A549 (cell line): Measurements from ENCODE around the gene DPM3. TPM values are rescaled to one million over a fixed set of nuclear protein-coding genes. Genes with fewer than 3 reads are reported as not detected.

ENCODE experiments used
- ATAC-seq, 2 experiments: fragments of 200-7000 bp in 1 of 2; fragments of >200 bp in 1 of 2; cut with Nextera tagmentation in 1 of 2; cut with Tn5 transposase in 1 of 2; 3 replicates each; pipeline versions ENCODE4 v1.8.0 to v1.9.1; 2018 to 2020; ENCODE audit warnings: mild to moderate bottlenecking in 1 of 2, moderate library complexity in 1 of 2
- CTCF ChIA-PET: fragments of 300-600 bp; sonication (Branson Sonifier 250); formaldehyde crosslinking; extraction: SDS; loops from one replicate; lab custom pipeline; 2021; ENCODE audit warnings: antibody characterized with exemption, inconsistent platforms; lab: Yijun Ruan, JAX
- POLR2A ChIA-PET: fragments of 350-600 bp; formaldehyde crosslinking; extraction: SDS; loops from one replicate; lab custom pipeline; 2021; ENCODE audit warnings: antibody characterized with exemption, inconsistent platforms; lab: Yijun Ruan, JAX
- DNase-seq, 2 experiments: peaks; one replicate each; pipeline versions ENCODE4 v3.0.0 to v3.0.0-alpha.2; 2011 to 2016; ENCODE audit warnings: low read depth in 1 of 2, low spot score in 1 of 2
- FAIRE-seq: peaks from 2 replicates; lab custom pipeline; 2011; peaks lifted over from hg19 to GRCh38; lab: Jason Lieb, UNC
- H3K27ac ChIP-seq, 2 experiments: fragments of >200 bp; sonication (Bioruptor Twin); formaldehyde crosslinking; 3 replicates each; pipeline ENCODE4 v1.5.1; 2016 to 2017
- H3K4me1 ChIP-seq: fragments of >200 bp; sonication (Bioruptor Twin); formaldehyde crosslinking; 3 replicates; pipeline ENCODE4 v1.6.1; 2016
- H3K4me2 ChIP-seq: fragments of >200 bp; sonication (Bioruptor Twin); formaldehyde crosslinking; 3 replicates; pipeline ENCODE4 v1.6.1; 2016
- H3K4me3 ChIP-seq: fragments of >200 bp; sonication (Bioruptor Twin); formaldehyde crosslinking; 3 replicates; pipeline ENCODE4 v1.5.1; 2016
- H3K9me3 ChIP-seq: fragments of >200 bp; sonication (Bioruptor Twin); formaldehyde crosslinking; 3 replicates; pipeline ENCODE4 v1.6.1; 2016
- CBX8 ChIP-seq: fragments of 200-600 bp; sonication (generic); IDR thresholded peaks from 2 replicates; pipeline ENCODE4 v1.6.1; 2016
- CEBPB ChIP-seq, 2 experiments: fragments of >200 bp in 1 of 2; sonication (Bioruptor Twin) in 1 of 2; formaldehyde crosslinking in 1 of 2; IDR thresholded peaks; 2 replicates each; pipeline ENCODE4 v1.6.1; 2012 to 2016
- EHF ChIP-seq: fragments of 250-450 bp; sonication (Bioruptor Pico); IDR thresholded peaks from 2 replicates; pipeline ENCODE4 v1.5.0; 2020; ENCODE audit warnings: mild to moderate bottlenecking
- HMGXB4 ChIP-seq: fragments of 250-450 bp; sonication (Bioruptor Pico); IDR thresholded peaks from 2 replicates; pipeline ENCODE4 v1.5.0; 2021; ENCODE audit warnings: mild to moderate bottlenecking, moderate library complexity, borderline replicate concordance
- HOXB5 ChIP-seq: fragments of 250-450 bp; sonication (Bioruptor Pico); IDR thresholded peaks from 2 replicates; pipeline ENCODE4 v1.5.0; 2020; ENCODE audit warnings: mild to moderate bottlenecking, moderate library complexity
- JUN ChIP-seq, 2 experiments: fragments of >200 bp; sonication (Bioruptor Twin); formaldehyde crosslinking; IDR thresholded peaks; 2 replicates in 1 of 2; 3 replicates in 1 of 2; pipeline ENCODE4 v1.6.1; 2016 to 2017
- MAFK ChIP-seq: fragments of 450-650 bp; IDR thresholded peaks from 2 replicates; pipeline ENCODE4 v1.6.1; 2014; ENCODE audit not compliant: partially characterized antibody
- MYC ChIP-seq: IDR thresholded peaks from 2 replicates; pipeline ENCODE4 v1.6.1; 2012; ENCODE audit warnings: mild to moderate bottlenecking, inconsistent platforms, low read length, improper control_type of control experiment, borderline replicate concordance
- NFE2L2 ChIP-seq: fragments of 150-350 bp; conservative IDR thresholded peaks from 2 replicates; pipeline ENCODE4 v1.6.1; 2014; ENCODE audit warnings: low read length
- NR3C1 ChIP-seq: fragments of >200 bp; sonication (Bioruptor Twin); formaldehyde crosslinking; IDR thresholded peaks from 3 replicates; pipeline ENCODE4 v1.6.1; 2017
- PHF8 ChIP-seq: fragments of 200-600 bp; sonication (generic); IDR thresholded peaks from 2 replicates; pipeline ENCODE4 v1.6.1; 2016; ENCODE audit warnings: low read depth, mild to moderate bottlenecking, antibody characterized with exemption, moderate library complexity, borderline replicate concordance
- RAD21 ChIP-seq, 2 experiments: fragments of >200 bp in 1 of 2; sonication (Bioruptor Twin) in 1 of 2; formaldehyde crosslinking in 1 of 2; IDR thresholded peaks in 1 of 2; conservative IDR thresholded peaks in 1 of 2; 2 replicates in 1 of 2; 3 replicates in 1 of 2; pipeline ENCODE4 v1.6.1; 2012 to 2018; ENCODE audit warnings: inconsistent platforms in 1 of 2
- REST ChIP-seq: fragments of 200-600 bp; sonication (generic); IDR thresholded peaks from 2 replicates; pipeline ENCODE4 v1.6.1; 2016; ENCODE audit warnings: antibody characterized with exemption, mild to moderate bottlenecking, moderate library complexity
- RFX5 ChIP-seq: fragments of 450-650 bp; IDR thresholded peaks from 2 replicates; pipeline ENCODE4 v1.7.1; 2014; ENCODE audit warnings: antibody characterized with exemption, mild to moderate bottlenecking, moderate library complexity
- SREBF2 ChIP-seq: fragments of 450-650 bp; IDR thresholded peaks from 2 replicates; pipeline ENCODE4 v1.6.1; 2014; ENCODE audit warnings: mild to moderate bottlenecking, moderate library complexity
- ZFP36 ChIP-seq: fragments of 450-650 bp; IDR thresholded peaks from 2 replicates; pipeline ENCODE4 v1.6.1; 2014; ENCODE audit warnings: borderline replicate concordance; ENCODE audit not compliant: partially characterized antibody
- WGBS: methylation state at CpG from one replicate; pipeline ENCODE4 v1.1.6; 2017; ENCODE audit errors: missing lambda C conversion rate; 5-methylcytosine and 5-hydroxymethylcytosine counted together
- polyA plus RNA-seq, 4 experiments: library from polyadenylated mRNA; depleted of rRNA in 3 of 4; stranded (reverse); fragments of >200 nt; fragmentation: RNase III in 1 of 4; extraction: RNeasy Plus Mini Kit Qiagen cat#74134 plus additional on column Dnase treatment in 1 of 4; gene quantifications; 2 replicates in 3 of 4; 3 replicates in 1 of 4; pipeline ENCODE4 v1.2.3, GENCODE V29; 2011 to 2017
- TF ChIP-seq, protein P1 (sequence below): IDR thresholded peaks from 2 replicates; pipeline ENCODE4 v1.6.1; 2012; ENCODE audit warnings: low read depth, borderline replicate concordance
- TF ChIP-seq, protein P2 (sequence below): fragments of 250-450 bp; sonication (Bioruptor Pico); IDR thresholded peaks from 2 replicates; pipeline ENCODE4 v1.5.0; 2020; ENCODE audit warnings: low read depth, mild to moderate bottlenecking, moderate library complexity

Gene DPM3
- polyA plus RNA-seq, 2 of the 4 experiments (the other 2 are of a cell fraction), result 22.8 to 80.3 TPM

DNA sequence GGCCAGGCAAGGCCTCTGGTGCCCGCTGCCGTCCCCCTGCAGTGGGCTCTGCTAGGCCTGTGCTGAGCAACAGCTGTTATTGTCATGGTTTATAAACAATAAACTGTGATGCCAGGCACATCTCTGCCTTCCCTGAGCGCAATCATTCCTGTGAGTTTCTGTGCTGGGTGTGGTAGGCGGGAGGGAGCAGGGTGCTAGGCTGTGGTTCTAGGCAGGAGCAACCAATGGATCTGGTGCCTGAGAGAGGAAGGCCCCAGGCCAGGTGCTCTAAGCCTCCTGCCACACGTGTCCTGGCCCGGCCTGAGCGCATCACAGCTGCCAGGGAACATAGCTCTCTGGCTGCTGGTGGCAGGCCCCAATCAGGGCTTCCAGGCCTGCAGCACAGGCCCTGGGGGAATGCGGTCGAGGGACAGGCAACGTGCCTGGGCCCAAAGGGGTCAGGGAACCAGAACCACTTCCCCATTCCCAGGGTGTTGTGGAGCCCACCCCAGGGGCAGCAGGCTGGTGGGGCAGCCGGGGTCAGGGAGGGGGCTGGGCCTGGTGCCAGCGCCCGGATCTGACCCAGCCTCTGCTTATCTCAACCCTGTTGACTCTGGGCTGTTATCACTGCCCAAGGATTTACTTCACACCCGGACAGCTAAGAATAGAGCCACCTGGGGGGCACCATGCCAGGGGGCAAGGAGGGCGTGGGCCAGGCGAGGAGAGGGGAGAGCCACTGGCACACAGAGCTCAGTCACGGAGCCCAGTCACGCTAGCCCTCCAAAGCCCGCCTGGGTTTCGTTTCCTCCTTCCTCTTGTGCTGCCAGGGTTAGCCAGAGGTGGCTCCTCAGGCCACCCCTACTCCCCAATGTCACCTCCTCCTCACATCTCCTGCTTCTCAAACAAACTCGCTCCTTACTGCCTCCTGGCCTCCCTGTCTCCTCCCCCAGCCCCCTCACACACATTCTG lies 44.8 kb upstream of the DPM3 start (continued):
- TF ChIP-seq NR3C1, result no peak
- no peak for TF ChIP-seq MAFK
- no peak for TF ChIP-seq SREBF2
- TF ChIP-seq HOXB5 (CRISPR knock-in tag), result no peak
- no peak for TF ChIP-seq PHF8
- no peak for TF ChIP-seq RFX5
- TF ChIP-seq, protein P1, sequence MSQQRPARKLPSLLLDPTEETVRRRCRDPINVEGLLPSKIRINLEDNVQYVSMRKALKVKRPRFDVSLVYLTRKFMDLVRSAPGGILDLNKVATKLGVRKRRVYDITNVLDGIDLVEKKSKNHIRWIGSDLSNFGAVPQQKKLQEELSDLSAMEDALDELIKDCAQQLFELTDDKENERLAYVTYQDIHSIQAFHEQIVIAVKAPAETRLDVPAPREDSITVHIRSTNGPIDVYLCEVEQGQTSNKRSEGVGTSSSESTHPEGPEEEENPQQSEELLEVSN, result no peak
- TF ChIP-seq REST, result no peak
- TF ChIP-seq NFE2L2, result no peak
- no peak for TF ChIP-seq JUN (IDR thresholded peaks at IDR 0.05)
- TF ChIP-seq MYC, result no peak

GRCh38 chr1:155184351-155184811 lies 44.0 kb upstream of the DPM3 start:
- no peak for FAIRE-seq

More at GRCh38 chr1:155184351-155184811, 44.0 kb upstream of the DPM3 start:
- TF ChIP-seq NR3C1 (no peak), CBX8 (no peak), CEBPB (IDR thresholded peaks at IDR 0.05) (no peak), ZFP36 (no peak), HMGXB4 (CRISPR knock-in tag) (no peak), NFE2L2 (no peak), EHF (CRISPR knock-in tag) (no peak), RAD21 (conservative IDR thresholded peaks at IDR 0.05 in 1 of 2, IDR thresholded peaks at IDR 0.05 in 1 of 2) (no peak)
- TF ChIP-seq, protein P2, sequence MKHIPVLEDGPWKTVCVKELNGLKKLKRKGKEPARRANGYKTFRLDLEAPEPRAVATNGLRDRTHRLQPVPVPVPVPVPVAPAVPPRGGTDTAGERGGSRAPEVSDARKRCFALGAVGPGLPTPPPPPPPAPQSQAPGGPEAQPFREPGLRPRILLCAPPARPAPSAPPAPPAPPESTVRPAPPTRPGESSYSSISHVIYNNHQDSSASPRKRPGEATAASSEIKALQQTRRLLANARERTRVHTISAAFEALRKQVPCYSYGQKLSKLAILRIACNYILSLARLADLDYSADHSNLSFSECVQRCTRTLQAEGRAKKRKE (CRISPR knock-in tag), result no peak
- H3K4me2 ChIP-seq, result no peak overlapping the region
- CTCF ChIA-PET, result interaction anchor here (0.6 to 5.6 kb wide), 7 partner anchors 9 to 480 kb away, joined by 5 to 51 read pairs (median 7); partner anchors contain the start of genes KRTCAP2 and TRIM46
- no peak overlapping the region for H3K4me3 ChIP-seq
- no peak for ATAC-seq
- POLR2A ChIA-PET, result interaction anchor here (2.4 kb wide), 1 partner anchor 9 kb away, joined by 11 read pairs; no protein-coding TSS in a partner anchor
- DNase-seq, result no peak
- 0 out of 3 replicates have a peak, but pooled peaks cover 4% of the 10 kb centered on the region for H3K4me1 ChIP-seq
- 83% methylated on average over 4 of the region's 4 CpGs for whole genome bisulfite sequencing
- no peaks in the 10 kb centered on the region for H3K9me3 ChIP-seq
- H3K27ac ChIP-seq, result no peak overlapping the region
